Testis (tissue), 3 donors: ENCODE measurements around the gene RRP1. TPM values are rescaled to one million over a fixed set of nuclear protein-coding genes. Genes with fewer than 3 reads are reported as not detected.

Experiments used
- DNase-seq: peaks from one replicate; pipeline ENCODE4 v3.0.0-alpha.2; 2019
- H3K27ac ChIP-seq, 2 donors: fragments of 200-600 bp; sonication (generic); one replicate each; pipeline ENCODE4 v1.5.1; 2019
- H3K27me3 ChIP-seq: fragments of 200-600 bp; sonication (generic); one replicate; pipeline ENCODE4 v1.5.1; 2019
- H3K36me3 ChIP-seq: fragments of 200-600 bp; sonication (generic); one replicate; pipeline ENCODE4 v1.5.1; 2017; ENCODE audit warnings: low read depth; ENCODE audit errors: missing control alignments
- H3K4me1 ChIP-seq: fragments of 200-600 bp; sonication (generic); one replicate; pipeline ENCODE4 v1.5.1; 2019
- H3K4me3 ChIP-seq, 2 donors: fragments of 200-600 bp; sonication (generic); one replicate each; pipeline ENCODE4 v1.5.1; 2017 to 2019
- H3K9me3 ChIP-seq: fragments of 200-600 bp; sonication (generic); one replicate; pipeline ENCODE4 v1.5.1; 2017
- POLR2A ChIP-seq: fragments of 450-650 bp; IDR thresholded peaks from one replicate; pipeline ENCODE4 v1.6.1; 2017; ENCODE audit warnings: antibody characterized with exemption, mild to moderate bottlenecking, moderate library complexity
- WGBS, 2 donors: methylation state at CpG; one replicate each; pipeline ENCODE4 v1.1.5; 2018; 5-methylcytosine and 5-hydroxymethylcytosine counted together
- intact Hi-C: fragments of 100-400 bp; cut with DNase I; formaldehyde crosslinking; loops from one replicate; pipeline ENCODE4 v1.15.1; 2023; ENCODE audit warnings: low total_unique reads
- polyA plus RNA-seq: library from polyadenylated mRNA; stranded (reverse); fragments of 350-450 nt; fragmentation: Illumina TruSeq; extraction: RNeasy Lipid Tissue Mini Kit (QIAGEN cat#74804); gene quantifications from one replicate; pipeline ENCODE4 v1.2.3, GENCODE V29; 2014; ENCODE audit warnings: low read depth, low replicate concordance; ENCODE audit not compliant: insufficient read depth
- total RNA-seq, 2 donors: library from RNA; depleted of rRNA; stranded (reverse); fragments of >200 nt; gene quantifications; one replicate each; pipeline ENCODE4 v1.2.3, GENCODE V29; 2016
- TF ChIP-seq, protein P1 (sequence below), 3 experiments: fragments of 450-650 bp in 2 of 3; fragments of 200-600 bp in 1 of 3; sonication (generic) in 1 of 3; IDR thresholded peaks; one replicate each; pipeline ENCODE4 v1.5.1; 2016 to 2019; ENCODE audit warnings: antibody characterized with exemption in 3 of 3, mild to moderate bottlenecking in 2 of 3, moderate library complexity in 1 of 3

The RRP1 gene
- total and polyA plus RNA-seq, 3 donors from 2014 or later, result 21.1 to 40.2 (median 33.6) TPM

DNA sequence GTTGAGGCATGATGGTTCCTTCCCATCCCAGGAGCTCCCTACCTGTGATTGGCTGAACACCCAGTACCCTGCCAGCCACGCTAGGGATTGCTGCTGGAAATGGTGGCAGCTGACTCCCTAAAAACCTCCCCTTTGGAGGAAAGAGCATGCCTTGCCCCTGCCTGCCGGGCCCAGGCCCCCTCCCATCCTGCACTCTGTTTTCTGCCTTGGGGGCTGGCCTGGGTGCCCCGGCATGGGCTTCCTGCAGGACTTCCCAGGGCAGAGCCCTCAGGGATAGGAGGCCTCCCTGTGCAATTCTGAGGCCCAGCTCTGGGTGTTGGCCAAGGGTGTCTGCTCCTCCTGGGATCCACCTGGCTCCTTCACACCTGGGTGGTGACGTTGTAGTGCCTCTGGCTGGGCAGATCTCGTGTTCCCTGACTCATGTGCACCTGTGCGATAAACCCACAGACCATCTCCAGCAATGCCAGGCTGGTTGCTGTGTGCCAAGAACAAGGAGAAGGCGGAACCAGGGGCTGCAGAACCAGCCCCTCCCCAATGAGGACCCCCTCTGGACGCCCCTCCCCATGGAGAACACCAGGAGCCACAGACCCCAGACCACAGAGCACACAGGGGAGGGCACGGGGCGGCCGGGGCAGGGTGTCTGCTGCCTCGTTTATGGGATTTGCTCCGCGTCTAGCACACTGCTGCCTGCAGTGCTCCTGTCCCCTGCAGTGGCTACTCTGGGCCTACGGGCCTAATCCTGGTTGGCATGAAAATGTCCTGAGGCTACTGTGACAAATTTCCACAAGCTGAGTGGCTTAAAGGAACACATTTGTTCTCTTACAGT lies 26.9 kb upstream of the RRP1 start:
- no peak for TF ChIP-seq POLR2A
- TF ChIP-seq, protein P1, sequence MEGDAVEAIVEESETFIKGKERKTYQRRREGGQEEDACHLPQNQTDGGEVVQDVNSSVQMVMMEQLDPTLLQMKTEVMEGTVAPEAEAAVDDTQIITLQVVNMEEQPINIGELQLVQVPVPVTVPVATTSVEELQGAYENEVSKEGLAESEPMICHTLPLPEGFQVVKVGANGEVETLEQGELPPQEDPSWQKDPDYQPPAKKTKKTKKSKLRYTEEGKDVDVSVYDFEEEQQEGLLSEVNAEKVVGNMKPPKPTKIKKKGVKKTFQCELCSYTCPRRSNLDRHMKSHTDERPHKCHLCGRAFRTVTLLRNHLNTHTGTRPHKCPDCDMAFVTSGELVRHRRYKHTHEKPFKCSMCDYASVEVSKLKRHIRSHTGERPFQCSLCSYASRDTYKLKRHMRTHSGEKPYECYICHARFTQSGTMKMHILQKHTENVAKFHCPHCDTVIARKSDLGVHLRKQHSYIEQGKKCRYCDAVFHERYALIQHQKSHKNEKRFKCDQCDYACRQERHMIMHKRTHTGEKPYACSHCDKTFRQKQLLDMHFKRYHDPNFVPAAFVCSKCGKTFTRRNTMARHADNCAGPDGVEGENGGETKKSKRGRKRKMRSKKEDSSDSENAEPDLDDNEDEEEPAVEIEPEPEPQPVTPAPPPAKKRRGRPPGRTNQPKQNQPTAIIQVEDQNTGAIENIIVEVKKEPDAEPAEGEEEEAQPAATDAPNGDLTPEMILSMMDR (IDR thresholded peaks at IDR 0.05), result no peak
- 90 to 96% methylated on average over 11 to 15 of the region's 15 CpGs for WGBS, 2 donors
- Histone ChIP-seq H3K27ac (no peak overlapping the region), H3K9me3 (no peaks in the 10 kb centered on the region), H3K27me3 (no peaks in the 10 kb centered on the region), H3K4me3 (no peak overlapping the region), H3K4me1 (peaks cover 8% of the 10 kb centered on the region), H3K36me3 (no peaks in the 10 kb centered on the region)
- no peak for DNase-seq
- intact Hi-C loops, result no loop called here

DNA sequence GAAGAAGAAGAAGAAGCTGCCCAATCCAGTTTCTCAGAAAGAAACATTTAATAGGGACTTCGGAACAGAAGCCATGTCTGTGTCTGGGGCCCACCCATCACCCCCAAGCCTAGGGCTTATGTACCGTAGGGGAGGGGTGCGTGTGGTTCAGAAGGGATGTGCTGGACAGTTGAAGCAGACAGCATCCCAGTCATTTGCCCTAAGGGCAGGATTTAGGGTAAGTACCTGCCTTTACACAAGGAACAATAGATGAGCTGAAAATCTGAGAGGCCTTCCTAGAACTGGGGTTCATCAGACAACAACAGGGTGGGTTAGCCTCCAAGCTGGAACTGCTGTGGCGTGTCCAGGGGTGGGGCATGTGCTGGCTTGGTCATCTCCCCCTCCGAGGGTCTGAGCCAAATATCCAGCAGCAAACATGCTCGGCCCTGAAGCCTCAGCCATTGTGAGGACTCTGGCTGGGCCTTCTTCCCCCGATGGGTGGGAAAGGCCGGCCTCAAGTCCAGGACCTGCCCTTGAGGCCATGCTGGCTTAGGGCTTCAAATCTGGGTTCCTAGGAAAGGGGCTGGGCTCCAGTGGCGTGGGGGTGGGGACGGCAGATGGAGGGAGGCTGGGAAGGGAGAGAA lies 25.4 kb upstream of the RRP1 start:
- H3K27ac ChIP-seq, result no peak overlapping the region
- H3K27me3 ChIP-seq, result no peaks in the 10 kb centered on the region
- peaks cover 11% of the 10 kb centered on the region for H3K4me1 ChIP-seq
- no peak overlapping the region for H3K4me3 ChIP-seq
- WGBS, 2 donors, result 83 to 87% methylated on average over 8 to 10 of the region's 10 CpGs
- no peak for DNase-seq
- H3K9me3 ChIP-seq, result no peaks in the 10 kb centered on the region
- TF ChIP-seq POLR2A, result no peak
- TF ChIP-seq, protein P1 (IDR thresholded peaks at IDR 0.05), result no peak
- intact Hi-C loops, result no loop called here
- H3K36me3 ChIP-seq, result no peaks in the 10 kb centered on the region

DNA sequence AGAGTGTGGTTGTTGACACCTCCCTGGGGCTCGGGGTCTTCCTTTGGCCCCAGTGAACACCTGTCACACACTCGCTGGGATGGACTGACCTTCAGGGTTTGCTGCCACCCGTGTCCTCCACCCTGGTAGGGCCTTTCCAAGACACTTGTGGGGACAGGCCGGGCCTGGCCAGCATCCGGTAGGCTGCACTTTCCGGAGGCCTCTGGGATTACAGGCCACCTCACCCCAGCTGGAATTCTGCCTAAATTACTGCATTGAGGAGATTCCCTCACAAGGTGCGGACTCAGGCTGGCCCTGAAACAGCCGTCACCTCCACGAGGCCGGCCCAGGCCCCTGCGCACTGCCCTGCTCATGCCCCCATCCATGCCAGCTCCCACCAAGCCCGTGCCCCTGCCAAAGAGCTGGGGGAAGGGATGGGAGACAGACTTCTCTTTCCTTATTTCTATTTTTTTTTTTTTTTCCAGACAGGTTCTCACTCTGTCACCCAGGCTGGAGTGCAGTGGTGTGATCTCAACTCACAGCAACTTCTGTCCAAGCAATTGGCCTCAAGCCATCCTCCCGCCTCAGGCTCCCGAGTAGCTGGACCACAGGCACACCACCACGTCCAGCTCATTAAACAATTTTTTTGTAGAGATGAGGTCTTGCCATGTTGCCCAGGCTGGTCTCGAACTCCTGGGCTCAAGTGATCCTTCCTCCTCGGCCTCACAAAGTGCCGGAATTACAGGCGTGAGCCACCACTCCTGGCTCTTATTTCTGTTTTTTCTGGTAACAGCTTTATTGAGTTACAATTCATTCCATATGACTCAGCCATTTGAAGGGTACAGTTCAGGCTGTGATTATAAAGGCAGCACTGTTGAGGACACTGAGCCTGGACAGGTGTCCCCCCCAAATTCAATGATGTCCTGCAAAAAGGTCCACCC lies 24.5 kb upstream of the RRP1 start:
- no peaks in the 10 kb centered on the region for H3K27me3 ChIP-seq
- no peaks in the 10 kb centered on the region for H3K9me3 ChIP-seq
- no peak for TF ChIP-seq POLR2A
- TF ChIP-seq, protein P1 (IDR thresholded peaks at IDR 0.05), result no peak
- H3K36me3 ChIP-seq, result no peaks in the 10 kb centered on the region
- peaks cover 8% of the 10 kb centered on the region for H3K4me1 ChIP-seq
- intact Hi-C loops, result no loop called here
- H3K27ac ChIP-seq, result no peak overlapping the region
- 75 to 81% methylated on average over 18 to 19 of the region's 19 CpGs for WGBS, 2 donors
- no peak for DNase-seq
- no peak overlapping the region for H3K4me3 ChIP-seq

DNA sequence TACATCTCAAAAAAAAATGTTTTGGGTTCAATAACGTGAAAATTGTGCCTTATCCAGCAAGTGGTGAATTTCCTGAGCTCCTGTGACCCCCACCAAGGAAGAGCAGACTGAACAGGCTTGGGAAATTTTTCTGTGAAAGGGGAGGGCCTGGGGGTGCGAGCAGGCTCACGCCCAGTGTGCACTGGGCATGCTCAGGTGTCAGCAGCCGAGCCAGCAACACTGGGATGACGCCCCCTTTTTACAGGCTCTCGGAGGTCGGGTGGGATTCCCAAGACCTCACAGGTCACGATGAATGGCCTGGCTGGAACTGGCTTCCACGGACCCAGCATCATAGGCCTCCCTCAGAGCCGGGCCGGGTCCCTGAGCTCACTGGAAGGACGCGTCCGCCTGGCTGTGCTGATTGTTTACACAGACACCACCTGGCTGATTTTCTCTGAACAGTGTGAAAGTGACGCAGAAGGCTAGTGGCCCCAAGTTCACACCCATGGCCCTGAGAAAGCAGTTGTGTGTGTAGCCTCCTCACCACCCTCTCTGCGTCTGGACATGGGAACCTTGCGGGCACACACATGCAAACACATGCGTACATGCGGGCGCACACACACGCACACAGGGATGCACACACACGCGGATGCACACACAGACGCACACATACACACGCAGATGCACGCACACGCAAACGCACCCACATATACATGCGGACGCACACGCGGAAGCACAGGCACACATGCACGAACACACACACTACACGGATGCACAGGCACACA lies 22.5 kb upstream of the RRP1 start:
- TF ChIP-seq, protein P1 (IDR thresholded peaks at IDR 0.05), result no peak
- no peak for TF ChIP-seq POLR2A
- intact Hi-C loops, result no loop called here
- Histone ChIP-seq H3K36me3 (no peaks in the 10 kb centered on the region), H3K4me3 (no peak overlapping the region), H3K9me3 (no peaks in the 10 kb centered on the region), H3K27me3 (no peaks in the 10 kb centered on the region), H3K27ac (no peak overlapping the region), H3K4me1 (peaks cover 8% of the 10 kb centered on the region)
- DNase-seq, result no peak
- WGBS, 2 donors, result 81 to 85% methylated on average over 23 to 34 of the region's 34 CpGs
